HG03469 (cell line): Measurements from ENCODE around the gene STK32C.
"Not testable (repeated sequence)": the region's sequence is repeated elsewhere in the genome, so short reads cannot be mapped to it uniquely, and the experiment has no call there.

Experiments used
- ATAC-seq: cut with Tn5 transposase; IDR thresholded peaks from one replicate; pipeline ENCODE4 v1.9.1; 2021; ENCODE audit warnings: mild to moderate bottlenecking, moderate library complexity, moderate number of reproducible peaks; ENCODE audit not compliant: unreplicated experiment

The STK32C gene

GRCh38 chr10:132338876-132339275 is 31.1 kb upstream of the STK32C start:
- ATAC-seq: no peak

DNA sequence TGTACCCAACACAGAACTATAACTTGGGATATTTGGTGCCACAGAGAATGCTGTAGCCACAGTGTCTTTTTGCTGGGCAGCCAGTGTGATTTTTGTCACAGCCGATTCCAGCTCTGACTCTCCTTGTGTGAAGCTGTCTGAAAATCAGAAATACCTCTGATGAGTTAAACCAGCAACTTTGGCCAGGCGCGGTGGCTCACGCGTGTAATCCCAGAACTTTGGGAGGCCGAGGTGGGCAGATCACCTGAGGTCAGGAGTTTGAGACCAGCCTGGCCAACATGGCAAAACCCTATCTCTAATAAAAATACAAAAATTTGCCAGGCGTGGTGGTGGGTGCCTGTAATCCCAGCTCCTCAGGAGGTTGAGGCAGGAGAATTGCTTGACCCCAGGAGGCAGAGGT is 30.1 kb upstream of the STK32C start:
- not testable (repeated sequence) for ATAC-seq

GRCh38 chr10:132336919-132337407 is 29.2 kb upstream of the STK32C start:
- ATAC-seq: no peak

- no peak for ATAC-seq
These were observed 28.5 kb upstream of the STK32C start for GRCh38 chr10:132336064-132336746.

GRCh38 chr10:132335189-132336063 is 27.7 kb upstream of the STK32C start:
- ATAC-seq: no peak

- ATAC-seq: no peak
These were observed 27.0 kb upstream of the STK32C start for GRCh38 chr10:132334631-132335188.

- ATAC-seq: no peak
These were observed 25.6 kb upstream of the STK32C start for GRCh38 chr10:132333386-132333785.

DNA sequence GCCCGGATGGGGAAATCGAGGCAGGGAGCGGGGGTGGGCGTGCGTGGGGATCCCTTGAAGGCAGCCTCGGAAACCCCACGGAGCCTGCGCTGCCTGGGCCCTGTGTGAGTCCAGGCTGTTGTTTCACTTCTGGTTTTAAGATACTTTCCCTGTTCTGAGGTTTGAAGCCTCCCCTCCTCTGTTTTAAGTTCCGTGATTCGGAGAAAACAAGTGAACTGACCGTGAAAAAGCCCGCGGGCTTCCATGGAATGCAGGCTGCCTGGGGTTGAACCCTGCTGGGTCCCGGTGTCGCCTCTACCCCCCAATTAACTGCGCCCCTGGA is 24.6 kb upstream of the STK32C start:
- peak; percentile 20 for ATAC-seq

GRCh38 chr10:132331601-132332432 is 24.1 kb upstream of the STK32C start, which contains the start of gene LRRC27:
LRRC27 (plus strand) TSS chr10:132332193; CDS start chr10:132333525, 1,332 bp downstream.
- peak; percentile 58 for ATAC-seq

DNA sequence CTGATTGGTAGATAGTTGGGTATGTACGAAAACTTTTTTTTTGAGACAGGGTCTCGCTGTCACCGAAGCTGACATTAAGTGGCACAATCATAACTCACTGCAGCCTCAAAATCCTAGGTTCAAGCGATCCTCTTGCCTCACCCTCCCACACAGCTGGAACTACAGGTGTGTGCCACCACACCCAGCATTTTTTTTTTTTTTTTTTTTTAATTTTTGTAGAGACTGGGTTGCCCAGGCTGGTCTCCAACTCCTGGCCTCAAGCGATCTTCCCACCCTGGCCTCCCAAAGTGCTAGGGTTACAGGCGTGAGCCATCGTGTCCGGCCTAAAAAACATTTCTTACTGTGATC is 22.7 kb upstream of the STK32C start:
- no peak for ATAC-seq

DNA sequence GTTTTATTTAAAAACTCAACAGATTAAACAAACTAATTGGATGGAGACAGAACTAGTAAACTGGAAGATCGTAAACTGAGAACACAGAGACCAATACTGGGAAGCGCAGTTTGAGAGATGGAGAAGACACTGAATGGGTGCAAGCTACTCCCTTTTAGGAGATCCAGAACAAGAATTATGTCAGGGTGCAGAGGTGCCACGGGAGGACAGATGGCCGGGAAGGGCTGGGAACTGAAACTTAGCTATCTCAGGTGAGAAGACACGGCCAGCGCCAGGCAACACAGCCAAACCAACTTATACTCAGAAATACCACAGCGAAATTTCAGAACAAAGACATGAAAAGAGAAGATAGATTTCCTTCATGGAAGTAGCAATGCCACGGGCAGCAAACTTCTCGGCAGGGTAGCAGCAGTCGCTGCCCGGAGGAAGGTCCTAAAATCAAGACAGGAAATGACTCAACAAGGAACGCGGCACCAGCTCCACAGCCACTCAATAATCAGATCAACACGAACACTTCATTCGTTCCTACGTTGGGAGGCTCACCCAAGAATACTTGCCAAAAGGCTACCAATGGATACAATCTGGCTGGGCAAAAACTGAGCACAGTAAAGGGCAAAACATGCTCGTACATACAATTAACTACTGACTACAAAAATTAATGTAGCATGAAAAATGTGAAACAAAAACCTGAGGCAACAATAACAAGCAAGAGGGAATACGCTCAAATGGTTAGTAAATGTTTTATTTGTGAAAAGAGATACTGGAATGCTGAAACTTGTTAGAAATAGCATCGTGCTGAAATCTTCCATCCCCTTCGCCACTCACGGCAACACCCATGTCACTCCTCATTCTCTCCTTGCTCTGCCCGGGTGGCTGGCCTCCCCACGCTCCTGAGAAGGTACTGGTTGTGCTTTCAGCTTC is 22.1 kb upstream of the STK32C start:
- ATAC-seq: no peak

- ATAC-seq: no peak
These were observed 21.0 kb upstream of the STK32C start for GRCh38 chr10:132328738-132329137.

DNA sequence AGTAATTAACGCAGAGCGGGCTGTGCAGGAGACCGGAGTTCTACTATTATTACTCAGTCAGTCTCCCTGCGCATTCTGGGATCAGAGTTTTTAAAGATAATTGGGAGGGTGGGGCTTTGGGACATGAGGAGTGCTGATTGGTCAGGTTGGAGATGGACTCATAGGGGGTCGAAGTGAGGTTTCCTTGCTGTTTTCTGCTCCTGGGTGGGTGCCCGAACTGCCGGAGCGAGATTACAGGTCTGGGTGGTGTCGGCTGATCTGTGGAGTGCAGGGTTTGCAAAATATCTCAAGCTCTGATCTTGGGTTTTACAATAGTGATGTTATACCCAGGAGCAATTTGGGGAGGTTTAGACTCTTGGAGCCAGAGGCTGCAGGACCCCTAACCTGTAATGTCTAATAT is 20.4 kb upstream of the STK32C start:
- no peak for ATAC-seq

GRCh38 chr10:132326925-132327324 is 19.2 kb upstream of the STK32C start:
- no peak for ATAC-seq

- ATAC-seq: no peak
These were observed 18.7 kb upstream of the STK32C start for GRCh38 chr10:132326344-132326889.

DNA sequence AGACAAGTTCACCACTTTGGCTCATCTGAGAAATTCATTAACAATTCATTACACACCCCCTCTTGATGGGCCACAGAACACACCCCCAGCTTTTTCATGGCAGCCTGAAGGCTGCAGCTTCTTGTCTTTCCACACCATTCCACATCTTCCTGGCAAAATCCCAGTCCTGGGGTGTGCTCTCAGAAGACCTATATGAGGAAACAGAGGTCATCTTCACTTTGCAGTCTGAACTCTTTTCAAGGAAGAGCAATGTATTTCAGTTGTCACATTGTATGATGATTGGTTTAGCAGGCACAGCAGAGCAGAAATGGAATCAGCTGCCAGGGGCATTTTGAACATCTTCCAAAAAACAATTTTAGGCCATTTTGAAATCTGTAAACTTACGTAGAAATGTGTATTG is 16.4 kb upstream of the STK32C start:
- ATAC-seq: no peak

- ATAC-seq: no peak
These were observed 14.9 kb upstream of the STK32C start for GRCh38 chr10:132322586-132323048.

DNA sequence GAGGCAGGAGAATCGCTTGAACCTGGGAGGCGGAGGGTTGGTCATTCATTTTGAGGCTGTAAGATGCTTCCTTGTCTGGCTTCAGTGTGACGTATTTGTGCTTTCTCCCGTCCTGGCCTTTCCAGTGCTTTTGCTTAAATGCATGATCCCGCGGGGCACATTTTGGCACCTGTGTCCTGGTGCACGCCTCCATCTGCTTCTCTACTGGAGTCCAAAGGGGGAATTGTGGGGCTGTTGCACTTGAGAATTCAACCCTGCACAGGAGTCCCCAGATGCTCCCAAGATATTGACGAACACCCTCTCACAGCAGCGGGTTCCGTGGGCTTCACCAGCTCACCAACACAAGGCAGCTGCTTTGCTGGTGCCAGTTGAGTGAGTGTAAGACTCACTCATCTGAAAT is 14.0 kb upstream of the STK32C start:
- ATAC-seq: no peak

DNA sequence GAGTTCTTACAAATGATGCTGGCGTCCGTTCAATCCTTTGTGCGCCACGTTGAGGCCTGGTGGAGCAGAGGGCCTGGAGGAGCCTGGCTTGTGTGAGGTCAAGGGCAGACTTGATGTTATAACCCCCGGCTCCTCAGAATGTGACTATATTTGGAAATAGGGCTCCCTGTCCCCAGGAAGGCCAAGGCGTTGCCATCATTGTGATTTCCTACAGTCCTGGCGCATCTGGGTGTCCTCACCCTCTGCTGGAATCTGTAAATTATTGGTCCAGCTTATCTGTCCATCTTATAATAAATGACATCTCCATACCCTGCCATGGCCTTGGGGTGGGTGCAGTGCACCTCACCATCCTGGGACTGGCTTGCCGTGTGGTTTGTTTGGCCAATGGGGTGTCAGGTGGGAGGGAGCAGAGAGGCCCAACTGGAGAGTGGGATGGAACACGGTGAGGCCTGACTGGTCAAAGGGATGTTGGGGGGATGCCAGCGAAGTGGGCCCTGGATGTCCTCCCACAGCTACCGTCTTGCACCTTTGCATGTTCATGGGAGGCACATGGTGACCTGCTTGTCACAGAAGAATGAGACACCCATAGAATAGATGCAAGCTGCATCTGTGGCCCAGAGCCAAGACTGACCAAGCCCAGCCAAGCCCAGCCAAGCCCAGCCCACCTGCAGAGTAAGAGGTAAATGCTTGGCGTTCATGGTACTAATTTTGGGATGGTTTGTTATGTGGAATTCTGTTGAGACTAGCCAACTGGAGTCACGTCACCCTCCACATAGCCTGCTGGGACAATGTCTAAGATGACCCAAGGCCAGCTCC is 13.1 kb upstream of the STK32C start:
- no peak for ATAC-seq
